Measurements from ENCODE around the gene CNBP.

GRCh38 chr3:129173725-129174124, 10.0 kb downstream of the CNBP start:
- TF ChIP-seq POLR2AphosphoS5 (IDR thresholded peaks at IDR 0.05; ENCODE audit: low read depth, low read length) (no peak), POLR2A (IDR thresholded peaks at IDR 0.05; ENCODE audit: low read depth, low read length) (no peak), TAF1 (IDR thresholded peaks at IDR 0.05; ENCODE audit: borderline replicate concordance, low read depth, low read length) (no peak)
